HUDEP-2 (cell line): ENCODE measurements around the gene UBL3.

Source experiments
- DNase-seq, 76 experiments: peaks; one replicate each; lab custom pipeline; 2025; ENCODE audit not compliant: unreplicated experiment in 76 of 76; lab: John Stamatoyannopoulos, UW

Gene UBL3, protein sequence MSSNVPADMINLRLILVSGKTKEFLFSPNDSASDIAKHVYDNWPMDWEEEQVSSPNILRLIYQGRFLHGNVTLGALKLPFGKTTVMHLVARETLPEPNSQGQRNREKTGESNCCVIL

DNA sequence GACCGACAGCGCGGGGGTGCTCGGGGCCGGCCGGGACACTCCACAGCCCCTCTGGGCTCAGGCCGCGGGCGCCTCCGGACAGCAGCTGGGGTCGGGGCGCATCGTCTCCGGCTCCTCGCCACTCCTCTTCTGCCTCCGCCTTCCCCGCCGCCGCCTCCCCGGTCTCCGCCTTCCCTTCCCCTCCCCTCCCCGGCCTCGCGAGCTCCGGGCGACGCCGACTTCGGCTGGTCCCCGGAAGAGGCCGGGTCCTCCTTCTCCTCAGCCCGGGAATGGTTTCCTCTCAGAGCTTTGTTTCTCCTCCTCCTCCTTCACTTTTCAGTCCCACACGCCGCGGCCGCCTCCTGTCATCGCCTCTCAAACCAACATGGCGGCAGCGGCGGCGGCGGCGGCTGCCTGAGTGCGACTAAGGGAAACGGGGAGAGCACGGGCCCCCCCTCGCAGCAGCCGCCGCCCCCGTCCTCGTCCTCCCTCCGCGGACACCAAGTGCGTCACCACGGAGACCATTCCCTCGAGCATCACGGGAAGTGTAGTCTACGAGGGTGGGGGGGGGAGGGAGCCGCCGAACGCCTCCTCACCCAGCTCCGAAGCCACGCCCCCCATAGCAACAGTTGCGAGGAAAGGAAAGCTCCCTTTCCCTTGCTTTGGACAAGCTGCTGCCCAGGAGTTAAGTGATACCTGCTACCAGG is at the start of gene UBL3:
UBL3 (minus strand) TSS at position 405 of the 686 bp plus-strand sequence. CDS start 1,079 bp downstream, outside the sequence.
- peak in 75 of 76 experiments; percentile 8 to 92 (median 80) for DNase-seq

- no peak for DNase-seq
Observed at GRCh38 chr13:29897102-29897501, 46.7 kb upstream of the UBL3 start.

- no peak for DNase-seq
Observed at GRCh38 chr13:29893438-29893837, 43.0 kb upstream of the UBL3 start.

GRCh38 chr13:29892151-29892550 is 41.7 kb upstream of the UBL3 start:
- DNase-seq = no peak

- DNase-seq = no peak
Observed at GRCh38 chr13:29889111-29889510, 38.7 kb upstream of the UBL3 start.

DNA sequence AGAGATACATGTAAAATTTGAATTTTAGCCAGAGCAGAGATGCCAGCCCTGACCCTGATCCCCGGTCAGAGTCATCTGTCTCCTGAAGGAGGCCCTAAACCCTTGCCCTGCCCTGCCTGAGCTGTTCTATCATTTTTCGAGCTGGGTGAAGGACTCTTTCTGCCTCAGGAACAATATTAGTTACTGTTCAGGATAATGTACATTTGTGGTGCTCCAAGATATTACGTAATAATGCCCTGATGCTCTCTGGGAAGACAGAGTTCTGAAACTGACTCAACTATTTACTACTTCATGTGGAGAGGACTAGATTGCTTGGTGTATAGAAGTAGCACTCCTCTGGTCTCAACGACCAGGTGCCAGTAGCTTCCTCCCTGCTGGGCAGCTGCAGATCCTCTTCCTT is 37.9 kb upstream of the UBL3 start:
- DNase-seq = no peak

DNA sequence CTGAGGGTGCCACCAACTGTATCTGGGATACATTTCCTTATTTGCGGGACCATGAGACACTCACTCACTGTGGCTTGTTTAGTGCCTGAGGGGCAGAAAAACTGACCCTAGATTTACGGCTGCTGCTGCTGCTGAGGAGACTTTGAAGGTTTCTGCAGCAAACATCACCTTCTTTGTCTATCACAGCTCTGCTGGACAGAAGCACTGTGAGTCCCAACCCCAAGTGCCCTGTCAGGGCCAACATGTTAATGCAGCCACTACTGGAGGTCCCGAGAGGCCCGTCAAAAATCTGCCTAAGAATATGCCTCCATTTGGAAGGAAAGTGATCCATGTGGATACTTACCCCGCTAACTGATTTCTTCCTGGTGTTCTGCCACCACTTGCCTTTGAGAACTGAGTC is 37.3 kb upstream of the UBL3 start:
- no peak for DNase-seq

DNA sequence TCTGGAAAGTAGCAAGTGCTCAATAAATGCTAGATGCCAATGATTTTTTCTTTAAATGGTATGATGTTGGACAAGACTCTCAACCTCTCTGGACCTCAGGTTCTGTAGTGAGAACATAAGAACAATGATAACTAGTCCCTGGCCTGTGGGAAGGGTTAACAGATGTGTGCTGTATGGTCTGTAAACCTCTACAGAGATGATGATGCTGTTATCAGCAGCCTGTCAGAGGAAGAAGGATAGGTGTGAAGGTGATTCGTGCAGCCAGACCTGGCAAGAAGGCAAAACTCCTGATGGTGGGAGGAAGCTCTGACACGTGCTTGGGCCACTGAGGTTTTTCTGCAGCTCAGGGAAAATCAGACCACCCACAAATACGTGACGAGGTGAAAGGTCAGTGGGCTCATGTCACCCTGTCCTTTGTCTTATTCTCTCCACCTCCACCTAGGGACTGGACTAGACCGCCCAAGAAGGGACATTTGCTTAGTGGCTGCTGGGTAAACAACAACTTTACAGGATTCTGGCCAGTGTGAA is 36.7 kb upstream of the UBL3 start:
- no peak for DNase-seq

DNA sequence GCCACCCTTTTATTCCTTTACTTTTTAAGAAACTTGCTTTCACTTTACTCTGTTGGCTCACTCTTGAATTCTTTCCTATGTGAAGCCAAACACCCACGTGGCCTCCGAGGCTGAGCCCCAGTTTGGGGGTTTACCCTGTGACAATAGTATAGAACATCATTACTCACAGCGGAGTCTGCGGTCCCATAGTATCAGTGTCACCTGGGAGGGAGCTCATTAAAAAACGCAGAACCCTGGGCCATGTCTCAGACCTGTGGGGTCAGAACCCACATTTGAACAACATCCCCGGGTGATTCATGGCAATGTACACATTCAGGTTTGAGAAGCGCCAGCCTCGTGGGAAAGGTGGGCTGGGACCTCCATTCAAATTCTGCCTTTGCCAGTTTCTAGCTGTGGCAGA is 36.0 kb upstream of the UBL3 start:
- DNase-seq = no peak

- DNase-seq = no peak
Observed at GRCh38 chr13:29885989-29886388, 35.6 kb upstream of the UBL3 start.

DNA sequence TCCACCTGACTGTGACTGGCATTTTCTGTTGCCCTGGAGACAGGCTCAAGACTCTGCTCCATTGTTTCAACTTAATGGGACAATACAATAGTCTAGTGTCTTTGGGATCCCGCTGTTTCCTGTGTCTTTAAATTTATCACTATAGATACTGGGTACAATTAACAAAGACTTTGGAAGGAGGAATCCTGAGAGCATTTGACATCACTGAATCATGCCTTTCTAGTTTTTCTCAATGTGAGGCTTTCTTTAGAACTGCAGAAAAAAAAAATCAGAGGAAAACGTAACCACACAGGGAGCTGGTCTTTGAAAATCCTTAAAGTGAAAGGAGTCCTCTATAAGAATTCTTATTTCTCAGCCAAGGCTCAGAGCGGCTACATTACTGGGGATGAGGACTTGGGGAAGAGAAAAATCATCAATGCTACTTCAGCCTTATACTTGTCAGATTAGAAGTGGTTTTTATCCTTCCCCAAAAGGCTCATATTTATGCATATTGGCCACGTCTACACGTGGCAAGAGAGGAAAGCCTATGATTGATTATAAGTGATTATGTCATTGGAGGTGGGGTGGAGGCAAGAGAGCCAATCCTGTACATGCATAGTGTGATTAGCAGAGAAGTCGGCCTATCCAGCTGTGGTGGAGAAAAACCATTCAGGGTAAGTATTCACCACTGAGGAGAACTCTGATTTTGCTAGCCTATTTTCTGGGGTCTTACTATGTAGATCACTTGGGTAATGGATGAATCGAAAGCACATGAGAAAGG is 34.4 kb upstream of the UBL3 start:
- no peak for DNase-seq

DNA sequence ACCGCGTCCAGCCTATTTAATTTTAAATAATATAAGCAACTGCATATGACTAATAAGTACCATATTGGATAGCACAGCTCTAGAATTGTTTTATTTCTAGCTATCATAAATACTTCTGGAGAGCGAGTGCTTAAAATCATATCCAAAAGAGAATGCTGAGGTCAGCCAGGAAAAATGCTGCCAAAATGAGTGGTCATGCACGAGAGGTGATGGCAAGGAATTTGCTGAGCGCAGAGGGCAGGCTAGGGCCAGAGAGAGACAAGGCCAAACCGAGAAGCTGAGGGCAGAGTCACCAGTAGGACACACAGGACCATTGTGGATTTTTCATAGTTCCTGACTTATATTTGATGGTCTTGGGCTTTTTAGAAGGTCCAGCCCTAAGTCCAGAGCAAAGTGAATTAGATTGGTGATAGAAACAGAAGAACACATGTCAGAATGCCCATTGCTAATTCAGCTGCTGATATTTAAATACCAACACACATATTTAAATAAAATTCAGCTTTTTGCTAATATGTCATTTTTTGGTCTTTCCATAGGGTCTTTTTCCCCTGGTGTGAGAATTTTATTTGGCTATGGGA is 33.6 kb upstream of the UBL3 start:
- DNase-seq = no peak

DNA sequence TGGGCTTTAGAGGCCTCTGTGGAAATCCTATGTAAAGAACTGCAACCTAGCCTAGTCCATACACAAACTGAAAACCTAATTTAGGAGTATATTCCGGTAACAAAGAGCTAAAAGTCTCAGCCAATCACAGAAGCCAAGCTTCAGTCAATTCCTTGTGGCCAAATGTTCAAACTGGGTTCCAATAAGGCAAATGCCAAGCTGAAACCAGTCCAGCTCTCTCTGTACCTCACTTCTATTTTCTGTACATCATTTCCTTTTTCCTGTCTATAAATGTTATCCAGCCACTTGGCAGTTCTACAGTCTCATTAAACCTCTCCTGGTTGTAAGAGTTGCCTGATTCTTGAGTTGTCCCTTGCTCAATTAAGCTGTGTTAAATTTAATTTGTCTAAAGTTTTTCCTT is 31.7 kb upstream of the UBL3 start:
- DNase-seq = no peak

DNA sequence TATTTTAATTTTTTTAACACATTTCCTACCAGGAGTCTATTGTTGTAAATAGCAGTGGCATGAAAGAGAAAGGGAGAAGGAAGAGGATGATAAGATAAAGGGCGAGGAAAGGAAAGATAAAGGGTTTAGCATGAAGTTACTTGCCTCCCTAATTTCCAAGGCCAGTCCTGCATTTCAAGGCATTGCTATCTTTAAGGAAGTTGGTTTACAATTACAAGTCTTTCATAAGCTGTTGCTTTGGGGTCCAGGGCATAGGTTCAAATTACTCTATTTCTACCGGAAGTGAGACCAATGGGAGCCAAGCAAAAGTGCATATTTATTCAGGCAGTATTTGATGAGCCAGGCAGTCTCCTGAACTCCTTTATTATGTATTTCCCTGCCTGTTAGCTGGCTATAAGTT is 27.7 kb upstream of the UBL3 start:
- DNase-seq = no peak

- no peak for DNase-seq
Observed at GRCh38 chr13:29877456-29878078, 27.1 kb upstream of the UBL3 start.

GRCh38 chr13:29875646-29876045 is 25.2 kb upstream of the UBL3 start:
- no peak for DNase-seq

GRCh38 chr13:29868581-29868980 is 18.2 kb upstream of the UBL3 start:
- DNase-seq = no peak

DNA sequence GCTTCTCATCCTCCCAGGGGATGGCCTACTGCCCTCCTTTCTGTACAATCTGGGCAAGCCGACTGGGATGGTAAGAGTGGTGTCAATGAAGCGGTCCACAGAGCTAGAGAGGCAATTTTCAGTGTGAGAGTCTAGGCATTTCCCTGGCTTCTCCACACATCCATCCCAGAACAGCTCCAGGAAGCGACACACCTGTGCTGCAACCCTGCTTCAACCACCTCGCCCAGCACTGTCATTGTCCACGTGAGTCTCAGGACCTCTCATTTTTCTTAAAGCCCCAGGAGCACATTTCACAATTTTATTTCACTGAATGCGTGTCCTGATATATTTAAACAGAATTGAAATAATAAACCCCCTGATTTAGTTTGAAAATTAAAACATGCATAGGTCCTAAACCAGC is 15.5 kb upstream of the UBL3 start:
- DNase-seq = no peak

DNA sequence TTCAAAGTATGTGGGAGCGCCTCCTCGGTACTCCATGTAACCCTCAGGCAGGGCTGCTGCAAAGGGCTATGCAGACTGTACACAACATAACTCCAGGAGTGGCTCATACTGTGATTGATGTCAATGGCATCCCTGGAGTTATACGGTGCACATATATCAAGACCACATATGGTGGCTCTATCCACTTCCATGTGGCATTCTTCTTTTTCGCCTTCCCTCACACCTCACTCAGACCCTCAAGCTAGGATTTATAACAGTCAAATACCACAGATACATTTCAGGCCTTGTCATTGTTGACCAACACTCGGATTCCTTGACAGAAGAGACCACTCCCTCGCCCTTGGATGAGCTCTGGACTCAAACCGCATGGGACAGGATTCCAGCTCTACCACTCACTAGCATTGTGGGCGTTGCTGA is 11.3 kb upstream of the UBL3 start:
- no peak for DNase-seq

- DNase-seq = no peak
Observed at GRCh38 chr13:29859971-29860370, 9.6 kb upstream of the UBL3 start.

DNA sequence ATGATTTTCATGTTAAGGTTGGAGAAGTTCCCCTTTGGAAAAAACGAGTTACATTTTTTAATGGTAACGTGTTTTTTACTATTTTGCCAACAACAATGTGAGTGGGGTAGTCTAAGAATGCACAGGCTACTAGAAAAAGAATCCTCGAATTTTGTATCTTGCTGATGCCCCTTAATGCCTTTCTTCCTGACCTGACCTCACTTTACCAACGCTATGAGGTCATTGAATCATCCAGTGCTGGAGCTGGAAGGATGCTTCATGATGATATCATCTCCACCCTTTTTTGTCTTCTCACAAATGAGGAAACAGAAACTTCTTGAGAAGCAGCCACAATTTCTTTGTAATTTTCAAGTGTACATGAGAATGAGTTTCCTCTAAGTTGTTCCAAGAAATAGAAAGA is 8.2 kb upstream of the UBL3 start:
- DNase-seq = no peak
